Activated CD8-positive, alpha-beta memory T cell treated with anti-CD3 and anti-CD28 coated beads, Interleukin-2, amount 50 U/mL, for 4 hours (primary cell): Measurements from ENCODE around the gene FOLR2.
"Not testable (repeated sequence)": the region's sequence is repeated elsewhere in the genome, so short reads cannot be mapped to it uniquely, and the experiment has no call there.

Experiments used
- DNase-seq: peaks from one replicate; pipeline ENCODE4 v3.0.0-alpha.2; 2020

The FOLR2 gene

DNA sequence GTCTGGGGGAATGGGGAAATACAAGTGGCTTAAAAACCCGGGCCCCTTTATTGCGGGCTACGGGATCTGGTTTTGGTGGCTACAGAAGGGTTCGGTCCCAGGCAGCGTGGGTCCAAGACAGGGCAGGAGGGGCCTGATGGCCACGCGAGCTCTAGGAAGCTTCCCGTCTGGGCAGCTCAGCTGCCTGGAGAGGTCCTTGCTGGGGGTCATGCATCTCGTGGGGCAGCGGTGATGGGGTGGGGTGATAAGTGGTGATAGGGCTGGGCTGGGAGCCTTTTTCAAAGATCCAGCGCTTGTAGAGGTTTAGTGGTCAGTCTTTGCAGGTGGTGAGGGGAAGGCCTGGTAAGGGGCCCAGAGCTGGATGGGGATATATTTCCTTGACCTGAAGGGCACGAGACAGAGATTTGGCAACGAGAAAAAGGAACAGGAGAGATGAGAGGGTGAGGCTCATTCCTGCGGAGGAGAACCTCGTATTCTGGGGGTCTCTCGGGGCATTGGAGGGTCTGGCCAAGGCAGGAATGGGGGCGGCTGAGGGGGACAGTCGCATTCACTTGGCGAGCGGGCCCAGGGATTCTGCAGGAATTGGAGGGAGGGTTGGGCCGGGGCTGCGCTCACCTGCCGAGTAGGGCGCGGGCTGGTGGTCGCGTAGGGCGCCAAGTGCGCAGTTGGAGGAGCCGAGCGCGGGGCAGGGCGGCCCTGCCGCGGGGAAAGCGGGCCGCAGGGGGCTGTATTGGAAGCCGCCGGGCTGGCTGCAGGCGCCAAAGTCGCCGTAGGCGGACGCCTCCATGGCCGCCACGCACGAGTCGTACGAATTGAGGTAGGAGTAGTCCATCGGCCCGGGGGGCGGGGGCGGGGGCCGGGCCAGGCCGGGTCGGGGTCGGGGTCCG is 26.8 kb downstream of the FOLR2 start:
- no peak for DNase-seq

DNA sequence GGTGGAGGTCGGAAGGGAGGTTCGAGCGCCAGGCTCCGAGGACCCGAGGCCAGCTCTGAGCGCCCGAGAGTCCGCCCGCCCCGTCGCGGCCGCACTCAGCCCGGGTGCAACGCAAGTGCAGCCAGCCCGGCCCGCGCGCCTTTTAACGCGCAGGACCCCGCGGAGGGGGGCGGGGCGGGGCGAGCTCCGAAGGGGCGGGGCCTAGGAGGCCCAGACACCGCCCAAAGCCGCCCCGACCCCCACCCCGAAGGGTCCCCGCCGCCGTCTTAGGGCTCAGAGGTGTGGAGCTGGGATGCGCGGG is 27.4 kb downstream of the FOLR2 start, which contains the start of gene PHOX2A:
Gene PHOX2A, minus strand, starts transcription at position 117 of the 301 bp plus-strand sequence. CDS start 172 bp downstream, outside the sequence.
- no peak for DNase-seq

DNA sequence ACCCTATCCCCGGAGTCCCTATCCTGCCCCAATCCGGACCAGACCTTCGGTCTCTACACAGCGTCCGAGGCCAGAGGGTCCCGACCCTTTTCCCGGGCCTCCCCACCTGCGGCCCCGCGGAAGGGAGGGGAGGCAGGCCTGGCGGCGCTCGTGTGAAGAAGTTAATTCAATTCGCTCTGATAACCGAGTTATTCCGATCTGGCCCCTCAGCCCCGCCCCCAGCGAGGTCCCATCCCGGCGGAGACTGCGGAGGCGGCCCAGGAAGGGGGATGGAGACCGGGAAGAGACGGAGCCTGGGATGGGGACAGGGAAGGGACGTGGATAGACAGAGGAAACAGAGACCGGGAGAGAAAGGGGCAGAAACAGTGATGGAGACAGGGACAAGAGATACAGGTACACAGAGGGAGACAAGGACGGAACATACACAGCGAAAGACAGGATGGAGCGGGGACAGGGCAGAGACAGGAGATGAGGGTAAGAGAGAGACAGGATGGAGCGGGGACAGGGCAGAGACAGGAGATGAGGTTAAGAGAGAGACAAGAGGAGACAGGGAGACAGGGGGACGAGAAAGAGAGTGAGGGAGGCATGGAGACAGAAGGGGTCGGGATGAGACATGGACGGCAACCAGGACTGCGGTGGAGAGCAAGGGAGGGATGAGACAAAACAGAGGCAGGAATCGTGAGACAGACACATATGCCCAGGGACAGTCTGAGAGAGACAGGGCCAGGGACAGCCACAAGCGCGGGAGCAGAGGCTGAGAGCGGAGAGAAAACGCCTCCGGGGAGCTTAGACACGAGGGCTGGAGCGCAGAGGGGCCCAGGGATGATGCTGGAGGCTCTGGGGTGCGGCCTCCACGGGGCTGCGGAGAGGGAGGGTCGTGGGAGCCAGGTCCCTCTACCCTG is 28.0 kb downstream of the FOLR2 start:
- no peak for DNase-seq

- DNase-seq = no peak
Observed at GRCh38 chr11:72245263-72245816, 28.7 kb downstream of the FOLR2 start.

- DNase-seq = no peak
Observed at GRCh38 chr11:72247584-72247983, 31.0 kb downstream of the FOLR2 start.

- no peak for DNase-seq
Observed at GRCh38 chr11:72249961-72250360, 33.4 kb downstream of the FOLR2 start.

DNA sequence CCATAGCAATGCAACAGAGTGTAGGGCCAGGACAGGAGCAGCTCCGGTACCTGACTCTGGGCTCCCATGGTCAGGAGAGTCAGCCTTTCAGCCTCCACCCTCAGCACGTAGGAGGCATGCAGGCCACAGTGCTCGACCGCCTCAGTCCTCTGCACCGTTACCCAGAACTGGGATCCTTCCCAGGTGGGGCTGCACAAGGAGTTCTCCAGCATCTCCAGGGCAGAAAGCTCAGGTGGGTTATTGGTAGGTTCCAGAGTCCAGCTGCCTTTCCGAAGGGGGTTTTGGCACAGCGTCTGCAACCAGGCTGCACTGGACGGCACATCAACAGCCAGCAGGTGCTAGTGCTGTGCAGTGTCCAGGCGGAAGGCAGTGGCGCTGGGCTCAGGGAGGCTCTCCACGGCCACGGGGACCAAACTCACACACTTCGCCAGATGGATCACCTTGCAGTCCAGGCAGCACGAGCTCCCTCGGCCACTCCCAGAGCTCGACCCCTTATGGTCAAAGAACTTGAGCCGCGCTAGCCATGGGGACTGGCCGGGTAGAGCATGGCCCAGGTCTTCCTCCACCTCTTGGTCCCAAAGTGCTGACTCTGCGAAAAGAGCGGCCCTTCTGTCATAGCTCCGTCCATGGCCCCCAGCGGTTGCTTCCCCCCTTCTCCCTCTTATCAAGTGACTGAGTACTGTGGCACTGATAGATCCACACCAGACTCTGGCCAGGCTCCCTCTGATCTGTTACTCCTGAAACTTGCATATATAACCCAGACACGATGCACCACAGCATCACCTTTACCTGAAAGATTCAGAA is 34.3 kb downstream of the FOLR2 start:
- no peak for DNase-seq

DNA sequence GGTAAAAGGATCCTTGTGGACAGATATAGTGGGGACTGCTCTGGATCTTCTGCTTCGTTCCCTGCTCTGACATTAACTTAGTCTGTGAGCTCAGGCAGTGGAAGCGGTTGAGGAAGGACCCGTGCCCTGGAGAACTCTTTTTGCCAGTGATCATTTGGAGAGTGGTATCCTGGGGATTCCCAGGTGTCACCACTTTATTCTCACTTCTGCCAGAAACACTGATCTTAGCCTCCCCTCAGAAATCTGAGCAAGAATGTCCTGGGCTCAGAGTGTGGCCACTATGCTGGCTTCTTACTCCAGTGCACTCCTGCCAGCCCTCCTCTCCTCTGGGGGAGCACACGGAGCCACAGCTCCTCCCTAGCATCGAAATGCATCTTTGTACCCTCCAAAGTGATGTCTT is 35.0 kb downstream of the FOLR2 start:
- DNase-seq = no peak

GRCh38 chr11:72253392-72253791 is 36.8 kb downstream of the FOLR2 start:
- DNase-seq = no peak

DNA sequence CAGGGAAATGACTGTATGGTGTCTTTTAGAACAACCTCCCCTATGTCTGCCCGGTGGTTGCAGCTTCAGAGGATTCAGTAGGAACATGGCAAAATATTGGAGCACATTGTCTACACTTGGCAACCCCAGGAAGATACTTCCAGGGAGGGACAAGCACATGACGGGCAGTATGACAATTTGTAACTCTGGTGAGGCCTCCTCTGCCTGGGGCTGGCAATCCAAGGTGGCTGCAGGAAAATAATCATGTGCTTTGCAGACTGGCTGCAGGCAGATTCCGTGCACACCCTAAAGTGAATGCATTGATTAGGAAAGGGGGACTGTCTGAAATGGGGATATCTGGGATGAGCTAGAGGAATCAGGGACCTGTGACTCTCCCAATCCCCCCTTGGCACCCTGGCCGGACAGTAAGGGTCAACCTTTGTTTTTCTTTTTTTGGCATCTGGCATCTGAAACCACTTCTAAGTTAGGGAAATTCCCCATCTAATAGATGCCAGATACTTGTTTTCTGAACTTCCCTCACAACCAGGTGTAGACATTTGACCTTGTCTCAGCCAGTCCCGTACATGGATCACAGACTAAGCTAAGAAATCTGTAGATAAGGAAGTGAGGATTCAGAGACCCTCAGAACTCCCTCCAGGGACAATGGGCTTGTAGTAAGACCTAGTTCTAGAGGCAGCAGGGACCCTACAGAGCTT is 37.9 kb downstream of the FOLR2 start:
- no peak for DNase-seq

GRCh38 chr11:72257570-72257969 is 41.0 kb downstream of the FOLR2 start:
- no peak for DNase-seq

- DNase-seq = no peak
Observed at GRCh38 chr11:72259490-72259889, 42.9 kb downstream of the FOLR2 start.

GRCh38 chr11:72260574-72260973 is 44.0 kb downstream of the FOLR2 start:
- no peak for DNase-seq

- no peak for DNase-seq
Observed at GRCh38 chr11:72263361-72263760, 46.8 kb downstream of the FOLR2 start.

DNA sequence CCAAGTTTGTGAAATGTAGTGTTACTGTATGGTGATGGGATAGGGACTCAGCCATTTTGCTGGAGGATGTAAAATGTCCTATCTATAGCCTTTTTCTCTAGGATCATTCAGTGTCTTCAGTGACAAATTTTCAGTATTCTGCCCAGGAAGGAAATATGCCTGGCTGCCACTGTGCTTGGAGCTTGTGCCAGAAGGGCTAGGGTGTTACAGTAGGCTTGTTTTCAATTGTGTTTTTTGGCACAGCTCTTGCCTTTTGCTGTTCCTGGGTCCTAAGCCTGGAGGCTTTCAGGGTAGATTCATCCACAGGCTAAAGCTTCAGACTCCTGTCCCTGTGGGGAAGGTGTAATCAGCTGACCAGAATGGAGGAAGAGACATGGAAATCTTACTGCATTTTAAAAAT is 49.4 kb downstream of the FOLR2 start:
- no peak for DNase-seq

DNA sequence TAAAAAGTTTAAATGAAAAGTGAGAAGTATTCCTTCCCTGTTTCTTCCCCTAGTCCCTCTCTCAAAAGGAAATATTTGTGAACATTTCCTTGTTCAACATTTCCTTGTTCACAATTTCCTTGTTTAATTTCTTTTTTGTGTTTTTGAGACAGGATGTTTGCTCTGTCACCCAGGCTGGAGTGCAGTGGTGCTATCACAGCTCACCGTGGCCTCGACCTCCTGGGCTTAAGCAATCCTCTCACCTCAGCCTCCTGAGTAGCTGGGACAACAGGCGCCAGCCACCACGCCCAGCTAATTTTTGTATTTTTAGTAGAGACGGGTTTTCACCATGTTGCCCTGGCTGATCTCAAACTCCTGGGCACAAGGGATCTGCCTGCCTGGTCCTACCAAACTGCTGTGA is 50.4 kb downstream of the FOLR2 start:
- not testable (repeated sequence) for DNase-seq

DNA sequence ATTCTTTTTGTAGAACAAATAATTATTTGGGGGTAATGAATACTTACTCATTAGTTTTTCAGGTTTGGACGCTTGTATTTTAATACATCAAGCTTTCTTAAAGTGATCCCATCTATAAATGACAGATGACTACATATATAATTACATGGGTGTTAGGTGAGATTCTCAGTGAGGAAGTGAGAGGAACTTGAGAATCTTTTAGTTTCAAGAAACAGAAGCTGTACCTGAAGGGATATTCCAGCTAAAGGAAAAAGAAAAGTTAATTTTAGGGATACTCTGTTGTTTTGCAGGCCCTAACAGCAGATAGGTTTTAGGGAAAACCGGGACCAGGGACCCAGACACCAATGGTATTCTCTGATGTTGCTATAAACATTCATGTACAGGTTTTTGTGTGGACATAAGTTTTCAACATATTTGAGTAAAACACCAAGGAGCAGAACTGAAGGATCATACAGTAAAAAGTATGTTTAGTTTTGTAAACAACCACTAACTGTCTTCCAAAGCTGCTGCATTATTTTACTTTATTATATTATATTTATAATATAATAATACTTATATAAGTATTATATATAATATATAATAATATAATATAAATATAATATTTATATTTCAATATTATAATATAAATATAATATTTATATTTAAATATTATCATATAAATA is 51.5 kb downstream of the FOLR2 start:
- no peak for DNase-seq
